ENCODE data around the gene MLH3. TPM values are rescaled to one million over a fixed set of nuclear protein-coding genes. Genes with fewer than 3 reads are reported as not detected.

The MLH3 gene
- total RNA-seq, 1 experiment from 2014 or later, result 23.0 TPM

DNA sequence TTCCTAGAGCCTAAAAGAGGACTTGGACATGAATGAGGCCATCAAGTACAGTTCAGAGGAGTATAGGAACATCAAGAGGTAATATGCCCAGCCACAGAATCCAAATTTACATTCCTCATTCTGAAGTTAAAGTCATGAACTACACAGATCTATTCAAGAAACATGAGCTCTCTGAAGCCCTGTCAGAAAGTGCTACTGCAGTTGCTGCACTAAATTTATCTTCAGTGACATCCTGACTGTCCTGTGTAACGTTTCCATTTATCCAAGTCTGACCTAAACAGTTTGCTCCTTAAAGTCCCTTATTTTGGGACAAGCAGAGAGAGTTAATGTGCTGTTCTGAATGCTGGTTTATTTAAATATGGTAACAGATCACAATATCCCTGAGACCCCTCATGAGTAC, 47.4 kb upstream of the MLH3 start:
- Histone ChIP-seq H2BK120ac (ENCODE audit: low read depth, low read length, poor library complexity, severe bottlenecking) (no peak overlapping the region), H2BK5ac (ENCODE audit: insufficient read length, low read length) (no peak overlapping the region), H3K4ac (ENCODE audit: low read depth, low read length) (no peak overlapping the region), H3K56ac (ENCODE audit: insufficient read length, low read depth, low read length) (no peak overlapping the region), H3K9me3 (ENCODE audit: control insufficient read depth, low read depth, low read length) (no peaks in the 10 kb centered on the region), H3T11ph (ENCODE audit: low read length) (no peak overlapping the region), H4K5ac (ENCODE audit: insufficient read length, low read depth, low read length) (no peak overlapping the region), H3K9ac (ENCODE audit: extremely low read depth, insufficient read length, low read length) (no peak overlapping the region), H3K27me3 (ENCODE audit: insufficient read depth, low read length) (no peaks in the 10 kb centered on the region), H2BK20ac (ENCODE audit: low read depth, low read length, poor library complexity, severe bottlenecking) (no peak overlapping the region), H4K91ac (ENCODE audit: insufficient read length, low read depth, low read length) (no peak overlapping the region), H4K20me1 (ENCODE audit: control insufficient read depth, insufficient read depth, insufficient read length) (no peaks in the 10 kb centered on the region), H3K79me1 (ENCODE audit: insufficient read depth, low read depth, low read length, poor library complexity, severe bottlenecking) (no peaks in the 10 kb centered on the region), H3K4me1 (ENCODE audit: insufficient read depth, low read length) (no peaks in the 10 kb centered on the region), H2BK15ac (ENCODE audit: low read depth, low read length) (no peak overlapping the region), H2BK12ac (ENCODE audit: insufficient read length, low read depth, low read length) (no peak overlapping the region), H3K14ac (ENCODE audit: insufficient read depth, low read length) (no peak overlapping the region), H3K27ac (ENCODE audit: insufficient read length, low read depth, low read length) (no peak overlapping the region), H3K18ac (ENCODE audit: insufficient read length, low read depth, low read length) (no peak overlapping the region), H3K4me2 (ENCODE audit: insufficient read depth, insufficient read length, low read length) (no peak overlapping the region), H3K23ac (ENCODE audit: insufficient read length, low read depth, low read length) (no peak overlapping the region), H3K23me2 (ENCODE audit: insufficient read length, low read depth, low read length, poor library complexity, severe bottlenecking) (no peaks in the 10 kb centered on the region), H2AK5ac (ENCODE audit: insufficient read length, low read length) (no peak overlapping the region), H4K8ac (replicated peaks; ENCODE audit: insufficient read length, low read depth, low read length) (no peak overlapping the region), H2AFZ (ENCODE audit: low read length) (no peak overlapping the region), H3K79me2 (ENCODE audit: insufficient read depth, low read length) (no peaks in the 10 kb centered on the region)
- TF ChIP-seq, protein P1, sequence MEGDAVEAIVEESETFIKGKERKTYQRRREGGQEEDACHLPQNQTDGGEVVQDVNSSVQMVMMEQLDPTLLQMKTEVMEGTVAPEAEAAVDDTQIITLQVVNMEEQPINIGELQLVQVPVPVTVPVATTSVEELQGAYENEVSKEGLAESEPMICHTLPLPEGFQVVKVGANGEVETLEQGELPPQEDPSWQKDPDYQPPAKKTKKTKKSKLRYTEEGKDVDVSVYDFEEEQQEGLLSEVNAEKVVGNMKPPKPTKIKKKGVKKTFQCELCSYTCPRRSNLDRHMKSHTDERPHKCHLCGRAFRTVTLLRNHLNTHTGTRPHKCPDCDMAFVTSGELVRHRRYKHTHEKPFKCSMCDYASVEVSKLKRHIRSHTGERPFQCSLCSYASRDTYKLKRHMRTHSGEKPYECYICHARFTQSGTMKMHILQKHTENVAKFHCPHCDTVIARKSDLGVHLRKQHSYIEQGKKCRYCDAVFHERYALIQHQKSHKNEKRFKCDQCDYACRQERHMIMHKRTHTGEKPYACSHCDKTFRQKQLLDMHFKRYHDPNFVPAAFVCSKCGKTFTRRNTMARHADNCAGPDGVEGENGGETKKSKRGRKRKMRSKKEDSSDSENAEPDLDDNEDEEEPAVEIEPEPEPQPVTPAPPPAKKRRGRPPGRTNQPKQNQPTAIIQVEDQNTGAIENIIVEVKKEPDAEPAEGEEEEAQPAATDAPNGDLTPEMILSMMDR (conservative IDR thresholded peaks at IDR 0.05), result no peak
- no peaks in the 10 kb centered on the region for H3K27me3 Mint-ChIP-seq (ENCODE audit: low read depth)
- H3K27ac Mint-ChIP-seq, result no peak overlapping the region
- no peaks in the 10 kb centered on the region for H3K9me3 Mint-ChIP-seq
- no peak overlapping the region for H3K4me3 Mint-ChIP-seq
- no CpG with 5 or more reads among the region's 1 CpG for WGBS (ENCODE audit: extremely low coverage, insufficient read length, low lambda C conversion rate)
- no peak for DNase-seq
- no peaks in the 10 kb centered on the region for H3K4me1 Mint-ChIP-seq
- H3K36me3 Mint-ChIP-seq (ENCODE audit: insufficient read depth in 1 of 3, low read depth in 3 of 3), result peaks cover 18 to 77% (median 74%) of the 10 kb centered on the region in 3 experiments; a peak in 6 of 7 replicates

All from H9 (cell line).